ENCODE measurements around the gene EFCAB6. TPM values are rescaled to one million over a fixed set of nuclear protein-coding genes. Genes with fewer than 3 reads are reported as not detected.

Gene EFCAB6
- total and polyA plus RNA-seq, 9 of the 15 experiments (the other 6 are each of a cell fraction or from before 2014, with no cell fraction given) = 0.06 TPM; not detected in 8

GRCh38 chr22:43740587-43741270, 71.4 kb downstream of the EFCAB6 start:
- intact Hi-C loops (cut with micrococcal nuclease) = no loop called here
- FAIRE-seq = no peak

GRCh38 chr22:43739851-43740379, 72.2 kb downstream of the EFCAB6 start:
- no peak for ATAC-seq
- TF ChIP-seq, protein P1, sequence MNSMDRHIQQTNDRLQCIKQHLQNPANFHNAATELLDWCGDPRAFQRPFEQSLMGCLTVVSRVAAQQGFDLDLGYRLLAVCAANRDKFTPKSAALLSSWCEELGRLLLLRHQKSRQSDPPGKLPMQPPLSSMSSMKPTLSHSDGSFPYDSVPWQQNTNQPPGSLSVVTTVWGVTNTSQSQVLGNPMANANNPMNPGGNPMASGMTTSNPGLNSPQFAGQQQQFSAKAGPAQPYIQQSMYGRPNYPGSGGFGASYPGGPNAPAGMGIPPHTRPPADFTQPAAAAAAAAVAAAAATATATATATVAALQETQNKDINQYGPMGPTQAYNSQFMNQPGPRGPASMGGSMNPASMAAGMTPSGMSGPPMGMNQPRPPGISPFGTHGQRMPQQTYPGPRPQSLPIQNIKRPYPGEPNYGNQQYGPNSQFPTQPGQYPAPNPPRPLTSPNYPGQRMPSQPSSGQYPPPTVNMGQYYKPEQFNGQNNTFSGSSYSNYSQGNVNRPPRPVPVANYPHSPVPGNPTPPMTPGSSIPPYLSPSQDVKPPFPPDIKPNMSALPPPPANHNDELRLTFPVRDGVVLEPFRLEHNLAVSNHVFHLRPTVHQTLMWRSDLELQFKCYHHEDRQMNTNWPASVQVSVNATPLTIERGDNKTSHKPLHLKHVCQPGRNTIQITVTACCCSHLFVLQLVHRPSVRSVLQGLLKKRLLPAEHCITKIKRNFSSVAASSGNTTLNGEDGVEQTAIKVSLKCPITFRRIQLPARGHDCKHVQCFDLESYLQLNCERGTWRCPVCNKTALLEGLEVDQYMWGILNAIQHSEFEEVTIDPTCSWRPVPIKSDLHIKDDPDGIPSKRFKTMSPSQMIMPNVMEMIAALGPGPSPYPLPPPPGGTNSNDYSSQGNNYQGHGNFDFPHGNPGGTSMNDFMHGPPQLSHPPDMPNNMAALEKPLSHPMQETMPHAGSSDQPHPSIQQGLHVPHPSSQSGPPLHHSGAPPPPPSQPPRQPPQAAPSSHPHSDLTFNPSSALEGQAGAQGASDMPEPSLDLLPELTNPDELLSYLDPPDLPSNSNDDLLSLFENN (IDR thresholded peaks at IDR 0.05; ENCODE audit: low read depth in 2 of 2, low read length in 2 of 2) = no peak
- TF ChIP-seq TAF1 (IDR thresholded peaks at IDR 0.05; ENCODE audit: control insufficient read depth, extremely low read depth, insufficient read depth, low read length, severe bottlenecking) = no peak
- no peak for TF ChIP-seq ZNF589 (CRISPR knock-in tag; IDR thresholded peaks at IDR 0.05; ENCODE audit: low read depth)
- no peak for TF ChIP-seq ZNF121 (CRISPR knock-in tag; conservative IDR thresholded peaks at IDR 0.05)
- TF ChIP-seq E2F4 (CRISPR knock-in tag; IDR thresholded peaks at IDR 0.05; ENCODE audit: low read depth) = no peak
- no peak for TF ChIP-seq ZNF780A (CRISPR knock-in tag; IDR thresholded peaks at IDR 0.05)
- no peak for TF ChIP-seq RCOR1 (IDR thresholded peaks at IDR 0.05; ENCODE audit: borderline replicate concordance in 1 of 2, low read depth in 2 of 2, low read length in 2 of 2)
- TF ChIP-seq ZFP30 (CRISPR knock-in tag; IDR thresholded peaks at IDR 0.05; ENCODE audit: borderline replicate concordance) = no peak

More at GRCh38 chr22:43740587-43741270, 71.4 kb downstream of the EFCAB6 start:
- in situ Hi-C loops (cut with MboI) = no loop called here
- POLR2A ChIA-PET = interaction anchor here (0.5 to 1.0 kb wide), 3 partner anchors 13 to 467 kb away, joined by 3 to 4 read pairs (median 3); no protein-coding TSS in a partner anchor
- Histone ChIP-seq H3K4me2 (ENCODE audit: insufficient read depth, low read length) (no peak overlapping the region), H3K4me1 (replicated peaks in 1 of 2; ENCODE audit: control insufficient read depth in 2 of 2, insufficient read depth in 2 of 2, low read length in 2 of 2) (no peaks in the 10 kb centered on the region), H4K20me1 (replicated peaks; ENCODE audit: control insufficient read depth, insufficient read depth, low read length) (no peaks in the 10 kb centered on the region), H3K36me3 (ENCODE audit: control insufficient read depth, insufficient read depth, low read length) (no peaks in the 10 kb centered on the region), H3K79me2 (ENCODE audit: control insufficient read depth, insufficient read depth, low read length) (no peaks in the 10 kb centered on the region), H3K27ac (ENCODE audit: extremely low read depth, low read depth, low read length) (no peak overlapping the region), H3K27me3 (ENCODE audit: control insufficient read depth in 2 of 2, insufficient read depth in 2 of 2, low read length in 2 of 2) (peaks cover 0 to 8% of the 10 kb centered on the region in 2 experiments; a peak in 2 of 5 replicates), H3K9ac (ENCODE audit: insufficient read depth in 1 of 2, low read depth in 2 of 2, low read length in 2 of 2) (no peak overlapping the region), H3K9me3 (replicated peaks; ENCODE audit: control insufficient read depth, insufficient read depth, low read depth, low read length) (no peaks in the 10 kb centered on the region; the same call in 1 of the 2 replicates), H2AFZ (ENCODE audit: low read depth, low read length) (no peak overlapping the region), H3K4me3 (no peak overlapping the region), H3K9me1 (ENCODE audit: control insufficient read depth, insufficient read depth, low read length) (no peaks in the 10 kb centered on the region)
- CTCF ChIA-PET (ENCODE audit: low intra/inter-chr PET ratio) = no interaction called here
- DNase-seq (ENCODE audit: extremely low read depth in 1 of 4, low spot score in 3 of 4) = no peak
- WGBS (ENCODE audit: insufficient coverage, low coverage, missing lambda C conversion rate) = under 1% methylated on average over 18 of the region's 19 CpGs
- TF ChIP-seq CBFB (CRISPR knock-in tag; IDR thresholded peaks at IDR 0.05) (no peak), POLR2G (IDR thresholded peaks at IDR 0.05; ENCODE audit: low read depth, low read length) (no peak)
- no TSS peak for BruUV-seq (replicated peaks)
- ATAC-seq = no peak

More at GRCh38 chr22:43739851-43740379, 72.2 kb downstream of the EFCAB6 start:
- H3K27me3 ChIP-seq (ENCODE audit: control insufficient read depth in 2 of 2, insufficient read depth in 2 of 2, low read length in 2 of 2) = peaks cover 0 to 8% of the 10 kb centered on the region in 2 experiments; a peak in 2 of 5 replicates
- no peak overlapping the region for H3K4me3 ChIP-seq
- no peak overlapping the region for H3K27ac ChIP-seq (ENCODE audit: extremely low read depth, low read depth, low read length)
- no peak overlapping the region for H2AFZ ChIP-seq (ENCODE audit: low read depth, low read length)
- DNase-seq (ENCODE audit: extremely low read depth in 1 of 4, low spot score in 3 of 4) (no peak), FAIRE-seq (no peak)
- H3K9me3 ChIP-seq (replicated peaks; ENCODE audit: control insufficient read depth, insufficient read depth, low read depth, low read length) = no peaks in the 10 kb centered on the region; the same call in 1 of the 2 replicates
- in situ Hi-C loops (cut with MboI) = no loop called here
- H3K79me2 ChIP-seq (ENCODE audit: control insufficient read depth, insufficient read depth, low read length) = no peaks in the 10 kb centered on the region
- no peak overlapping the region for H3K4me2 ChIP-seq (ENCODE audit: insufficient read depth, low read length)
- no TSS peak for BruUV-seq (replicated peaks)
- H3K36me3 ChIP-seq (ENCODE audit: control insufficient read depth, insufficient read depth, low read length) = no peaks in the 10 kb centered on the region
- H4K20me1 ChIP-seq (replicated peaks; ENCODE audit: control insufficient read depth, insufficient read depth, low read length) = no peaks in the 10 kb centered on the region
- no peaks in the 10 kb centered on the region for H3K4me1 ChIP-seq (replicated peaks in 1 of 2; ENCODE audit: control insufficient read depth in 2 of 2, insufficient read depth in 2 of 2, low read length in 2 of 2)
- POLR2A ChIA-PET = no interaction called here
- intact Hi-C loops (cut with micrococcal nuclease) = no loop called here
- H3K9me1 ChIP-seq (ENCODE audit: control insufficient read depth, insufficient read depth, low read length) = no peaks in the 10 kb centered on the region
- H3K9ac ChIP-seq (ENCODE audit: insufficient read depth in 1 of 2, low read depth in 2 of 2, low read length in 2 of 2) = no peak overlapping the region
- 2% methylated on average over 7 of the region's 11 CpGs for WGBS (ENCODE audit: insufficient coverage, low coverage, missing lambda C conversion rate)
- CTCF ChIA-PET (ENCODE audit: low intra/inter-chr PET ratio) = no interaction called here

All from K562 (cell line).